ENCODE results near the gene DYNC1H1.

DNA sequence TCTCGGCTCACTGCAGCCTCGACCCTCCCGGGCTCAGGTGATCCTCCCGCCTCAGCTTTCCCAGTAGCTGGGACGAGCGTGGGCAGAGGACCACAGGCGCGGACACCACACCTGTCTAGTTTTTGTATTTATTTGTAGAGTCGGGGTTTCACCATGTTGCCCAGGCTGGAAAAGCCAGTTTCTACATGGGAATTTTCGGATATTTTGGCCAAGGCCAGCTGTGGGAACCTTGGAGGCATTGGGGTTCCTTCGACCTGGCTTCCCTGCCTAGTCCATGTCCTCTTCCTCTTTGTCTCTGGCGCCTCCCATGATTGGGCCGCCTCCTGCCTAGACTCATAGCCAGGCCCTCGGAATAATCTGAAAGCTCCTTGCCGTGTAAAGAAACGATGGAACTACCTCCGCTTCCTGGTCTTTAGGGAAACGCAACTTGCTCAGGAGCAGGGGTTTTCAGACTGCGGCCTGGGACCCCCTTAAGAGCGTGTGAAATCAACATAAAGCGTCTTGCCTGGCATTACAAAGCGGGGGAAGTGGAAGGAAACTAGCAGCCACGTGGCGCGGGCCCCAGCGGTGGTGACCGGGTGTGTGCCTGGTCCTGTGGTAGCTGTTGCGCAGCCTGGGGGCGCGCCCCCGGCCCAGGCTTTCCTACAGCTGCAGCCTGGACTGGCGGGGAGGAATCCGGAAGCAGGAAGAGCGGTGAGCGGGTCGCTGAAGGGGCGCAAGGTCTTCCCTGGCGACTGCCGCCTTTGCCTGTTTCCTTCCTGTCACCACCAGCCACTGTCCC is 123.8 kb downstream of the DYNC1H1 start:
- TF ChIP-seq, protein P1, sequence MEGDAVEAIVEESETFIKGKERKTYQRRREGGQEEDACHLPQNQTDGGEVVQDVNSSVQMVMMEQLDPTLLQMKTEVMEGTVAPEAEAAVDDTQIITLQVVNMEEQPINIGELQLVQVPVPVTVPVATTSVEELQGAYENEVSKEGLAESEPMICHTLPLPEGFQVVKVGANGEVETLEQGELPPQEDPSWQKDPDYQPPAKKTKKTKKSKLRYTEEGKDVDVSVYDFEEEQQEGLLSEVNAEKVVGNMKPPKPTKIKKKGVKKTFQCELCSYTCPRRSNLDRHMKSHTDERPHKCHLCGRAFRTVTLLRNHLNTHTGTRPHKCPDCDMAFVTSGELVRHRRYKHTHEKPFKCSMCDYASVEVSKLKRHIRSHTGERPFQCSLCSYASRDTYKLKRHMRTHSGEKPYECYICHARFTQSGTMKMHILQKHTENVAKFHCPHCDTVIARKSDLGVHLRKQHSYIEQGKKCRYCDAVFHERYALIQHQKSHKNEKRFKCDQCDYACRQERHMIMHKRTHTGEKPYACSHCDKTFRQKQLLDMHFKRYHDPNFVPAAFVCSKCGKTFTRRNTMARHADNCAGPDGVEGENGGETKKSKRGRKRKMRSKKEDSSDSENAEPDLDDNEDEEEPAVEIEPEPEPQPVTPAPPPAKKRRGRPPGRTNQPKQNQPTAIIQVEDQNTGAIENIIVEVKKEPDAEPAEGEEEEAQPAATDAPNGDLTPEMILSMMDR (IDR thresholded peaks at IDR 0.05): no peak
- TF ChIP-seq POLR2AphosphoS5 (IDR thresholded peaks at IDR 0.05): peak; percentile 16 to 45

Measured in esophagus muscularis mucosa (tissue), 3 donors.